Esophagus squamous epithelium (tissue), 4 donors: Measurements from ENCODE around the gene ICAM4.
"Not testable (repeated sequence)": the region's sequence is repeated elsewhere in the genome, so short reads cannot be mapped to it uniquely, and the experiment has no call there.

Source experiments
- POLR2A ChIP-seq, 4 donors: fragments of 450-650 bp; IDR thresholded peaks; one replicate each; pipeline ENCODE4 v1.6.1; 2017; ENCODE audit warnings: antibody characterized with exemption in 4 of 4, mild to moderate bottlenecking in 4 of 4, moderate library complexity in 3 of 4
- TF ChIP-seq, protein P1 (sequence below), 6 experiments: fragments of 450-650 bp in 4 of 6; fragments of 200-600 bp in 2 of 6; sonication (generic) in 2 of 6; IDR thresholded peaks; one replicate each; pipeline ENCODE4 v1.5.1; 2016 to 2019; ENCODE audit warnings: antibody characterized with exemption in 6 of 6, mild to moderate bottlenecking in 4 of 6, moderate library complexity in 4 of 6

DNA sequence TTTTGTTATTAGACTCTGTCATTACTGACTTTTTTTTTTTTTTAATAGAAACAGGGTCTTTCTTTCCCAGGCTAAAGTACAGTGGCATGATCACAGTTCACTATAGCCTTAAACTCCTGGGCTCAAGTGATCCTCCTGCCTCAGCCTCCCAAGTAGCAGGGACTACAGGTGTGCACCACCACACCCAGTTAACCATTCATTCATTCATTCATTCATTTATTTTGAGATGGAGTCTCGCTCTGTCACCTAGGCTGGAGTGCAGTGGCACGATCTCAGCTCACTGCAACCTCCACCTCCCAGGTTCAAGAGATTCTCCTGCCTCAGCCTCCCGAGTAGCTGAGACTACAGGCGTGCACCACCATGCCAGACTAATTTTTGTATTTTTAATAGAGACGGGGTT lies 4.7 kb upstream of the ICAM4 start:
- TF ChIP-seq, protein P1, sequence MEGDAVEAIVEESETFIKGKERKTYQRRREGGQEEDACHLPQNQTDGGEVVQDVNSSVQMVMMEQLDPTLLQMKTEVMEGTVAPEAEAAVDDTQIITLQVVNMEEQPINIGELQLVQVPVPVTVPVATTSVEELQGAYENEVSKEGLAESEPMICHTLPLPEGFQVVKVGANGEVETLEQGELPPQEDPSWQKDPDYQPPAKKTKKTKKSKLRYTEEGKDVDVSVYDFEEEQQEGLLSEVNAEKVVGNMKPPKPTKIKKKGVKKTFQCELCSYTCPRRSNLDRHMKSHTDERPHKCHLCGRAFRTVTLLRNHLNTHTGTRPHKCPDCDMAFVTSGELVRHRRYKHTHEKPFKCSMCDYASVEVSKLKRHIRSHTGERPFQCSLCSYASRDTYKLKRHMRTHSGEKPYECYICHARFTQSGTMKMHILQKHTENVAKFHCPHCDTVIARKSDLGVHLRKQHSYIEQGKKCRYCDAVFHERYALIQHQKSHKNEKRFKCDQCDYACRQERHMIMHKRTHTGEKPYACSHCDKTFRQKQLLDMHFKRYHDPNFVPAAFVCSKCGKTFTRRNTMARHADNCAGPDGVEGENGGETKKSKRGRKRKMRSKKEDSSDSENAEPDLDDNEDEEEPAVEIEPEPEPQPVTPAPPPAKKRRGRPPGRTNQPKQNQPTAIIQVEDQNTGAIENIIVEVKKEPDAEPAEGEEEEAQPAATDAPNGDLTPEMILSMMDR (IDR thresholded peaks at IDR 0.05) = not testable (repeated sequence)
- not testable (repeated sequence) for TF ChIP-seq POLR2A (IDR thresholded peaks at IDR 0.05)
